ENCODE measurements around the gene KNSTRN. TPM values are rescaled to one million over a fixed set of nuclear protein-coding genes. Genes with fewer than 3 reads are reported as not detected.

The KNSTRN gene
- 22.2 TPM for total RNA-seq
- 10 to 100 TPM; 17.8 to 24.8 (median 21.8) TPM for polyA plus RNA-seq (ENCODE audit: insufficient read depth in 1 of 8, insufficient read length in 8 of 8, low replicate concordance in 1 of 8)
- long read RNA-seq, donor 1, transcript KNSTRN-201 (9 exons, 1,714 nt) = major isoform, 5 of 7 reads
- long read RNA-seq, donor 1, partial matches to known transcripts = 0 of 7 reads
- long read RNA-seq, donor 1, other reads (novel, unspliced or antisense) = 0 of 7 reads
- long read RNA-seq, donor 2, partial matches to known transcripts = 0 of 4 reads
- long read RNA-seq, donor 2, other reads (novel, unspliced or antisense) = 0 of 4 reads
- long read RNA-seq, donor 3, transcript KNSTRN-201 (9 exons, 1,714 nt) = major isoform, 9 of 11 reads
- long read RNA-seq, donor 3, partial matches to known transcripts = 0 of 11 reads
- long read RNA-seq, donor 3, other reads (novel, unspliced or antisense) = 0 of 11 reads
- long read RNA-seq, donor 4, partial matches to known transcripts = 0 of 5 reads
- long read RNA-seq, donor 4, other reads (novel, unspliced or antisense) = 0 of 5 reads
- long read RNA-seq, donor 5, transcript KNSTRN-201 (9 exons, 1,714 nt) = major isoform, 15 of 16 reads
- long read RNA-seq, donor 5, partial matches to known transcripts = 0 of 16 reads
- long read RNA-seq, donor 5, other reads (novel, unspliced or antisense) = 0 of 16 reads
- long read RNA-seq, donor 6, transcript KNSTRN-201 (9 exons, 1,714 nt) = major isoform, 12 of 15 reads
- long read RNA-seq, donor 6, partial matches to known transcripts = 0 of 15 reads
- long read RNA-seq, donor 6, other reads (novel, unspliced or antisense) = 0 of 15 reads
- long read RNA-seq, donor 7, transcript KNSTRN-201 (9 exons, 1,714 nt) = major isoform, 17 of 17 reads
- long read RNA-seq, donor 7, partial matches to known transcripts = 0 of 17 reads
- long read RNA-seq, donor 7, other reads (novel, unspliced or antisense) = 0 of 17 reads
- long read RNA-seq, donor 8, transcript KNSTRN-201 (9 exons, 1,714 nt) = major isoform, 6 of 7 reads
- long read RNA-seq, donor 8, partial matches to known transcripts = 0 of 7 reads
- long read RNA-seq, donor 8, other reads (novel, unspliced or antisense) = 0 of 7 reads
- long read RNA-seq, donor 9, transcript KNSTRN-201 (9 exons, 1,714 nt) = major isoform, 8 of 8 reads
- long read RNA-seq, donor 9, partial matches to known transcripts = 0 of 8 reads
- long read RNA-seq, donor 9, other reads (novel, unspliced or antisense) = 0 of 8 reads
- long read RNA-seq, donor 10, transcript KNSTRN-201 (9 exons, 1,714 nt) = major isoform, 12 of 12 reads
- long read RNA-seq, donor 10, partial matches to known transcripts = 0 of 12 reads
- long read RNA-seq, donor 10, other reads (novel, unspliced or antisense) = 0 of 12 reads
- long read RNA-seq, donor 11, transcript KNSTRN-201 (9 exons, 1,714 nt) = major isoform, 6 of 9 reads
- long read RNA-seq, donor 11, partial matches to known transcripts = 0 of 9 reads
- long read RNA-seq, donor 11, other reads (novel, unspliced or antisense) = 0 of 9 reads

- H3K4me1 ChIP-seq (ENCODE audit: control insufficient read depth, insufficient read depth, low read length) = peaks cover 16% of the 10 kb centered on the region
- peaks cover 20% of the 10 kb centered on the region for H3K36me3 ChIP-seq (ENCODE audit: control insufficient read depth, insufficient read depth, low read length)
- H3K27ac ChIP-seq (ENCODE audit: low read length) = peak within 1 kb of the TSS; percentile 31
- H3K27me3 ChIP-seq (ENCODE audit: control insufficient read depth, insufficient read depth, low read length) = no peaks in the 10 kb centered on the region
- DNase-seq = peak; percentile 97
- no peaks in the 10 kb centered on the region for H3K9me3 ChIP-seq (replicated peaks; ENCODE audit: control insufficient read depth, low read depth, low read length)
- 4% methylated on average over 48 of the region's 57 CpGs for WGBS (ENCODE audit: insufficient coverage)
- H3K4me3 ChIP-seq (ENCODE audit: low read length) = peak within 1 kb of the TSS; percentile 90
These were observed at the start of gene KNSTRN for GRCh38 chr15:40382580-40383456. Gene KNSTRN, plus strand, starts transcription at chr15:40382721. Its CDS starts 115 bp downstream, at chr15:40382836.

- H3K27me3 ChIP-seq (ENCODE audit: control insufficient read depth, insufficient read depth, low read length) = no peaks in the 10 kb centered on the region
- DNase-seq = peak; percentile 93
- 22% methylated on average over 6 of the region's 12 CpGs for WGBS (ENCODE audit: insufficient coverage)
- no peaks in the 10 kb centered on the region for H3K36me3 ChIP-seq (ENCODE audit: control insufficient read depth, insufficient read depth, low read length)
- H3K27ac ChIP-seq (ENCODE audit: low read length) = peak overlapping the region; percentile 84
- no peak overlapping the region for H3K4me3 ChIP-seq (ENCODE audit: low read length)
- H3K4me1 ChIP-seq (ENCODE audit: control insufficient read depth, insufficient read depth, low read length) = peaks cover 67% of the 10 kb centered on the region
- no peaks in the 10 kb centered on the region for H3K9me3 ChIP-seq (replicated peaks; ENCODE audit: control insufficient read depth, low read depth, low read length)
These were observed 48.5 kb upstream of the KNSTRN start for GRCh38 chr15:40333922-40334492.

- Histone ChIP-seq H3K4me1 (ENCODE audit: control insufficient read depth, insufficient read depth, low read length) (peaks cover 71% of the 10 kb centered on the region), H3K9me3 (replicated peaks; ENCODE audit: control insufficient read depth, low read depth, low read length) (no peaks in the 10 kb centered on the region), H3K36me3 (ENCODE audit: control insufficient read depth, insufficient read depth, low read length) (no peaks in the 10 kb centered on the region), H3K27me3 (ENCODE audit: control insufficient read depth, insufficient read depth, low read length) (no peaks in the 10 kb centered on the region), H3K4me3 (ENCODE audit: low read length) (no peak overlapping the region), H3K27ac (ENCODE audit: low read length) (peak overlapping the region; percentile 84)
- DNase-seq = no peak
- 94% methylated on average over 2 of the region's 3 CpGs for WGBS (ENCODE audit: insufficient coverage)
These were observed 48.0 kb upstream of the KNSTRN start for GRCh38 chr15:40334541-40334940.

- Histone ChIP-seq H3K9me3 (replicated peaks; ENCODE audit: control insufficient read depth, low read depth, low read length) (no peaks in the 10 kb centered on the region), H3K4me3 (ENCODE audit: low read length) (no peak overlapping the region), H3K27me3 (ENCODE audit: control insufficient read depth, insufficient read depth, low read length) (no peaks in the 10 kb centered on the region), H3K27ac (ENCODE audit: low read length) (peak overlapping the region; percentile 84), H3K4me1 (ENCODE audit: control insufficient read depth, insufficient read depth, low read length) (peaks cover 73% of the 10 kb centered on the region), H3K36me3 (ENCODE audit: control insufficient read depth, insufficient read depth, low read length) (no peaks in the 10 kb centered on the region)
- DNase-seq = no peak
- WGBS (ENCODE audit: insufficient coverage) = 67% methylated on average over 22 of the region's 26 CpGs
These were observed 47.4 kb upstream of the KNSTRN start for GRCh38 chr15:40334941-40335795.

GRCh38 chr15:40335938-40336743 lies 46.4 kb upstream of the KNSTRN start:
- peaks cover 73% of the 10 kb centered on the region for H3K4me1 ChIP-seq (ENCODE audit: control insufficient read depth, insufficient read depth, low read length)
- no peaks in the 10 kb centered on the region for H3K9me3 ChIP-seq (replicated peaks; ENCODE audit: control insufficient read depth, low read depth, low read length)
- no peak overlapping the region for H3K4me3 ChIP-seq (ENCODE audit: low read length)
- no peak for DNase-seq
- H3K36me3 ChIP-seq (ENCODE audit: control insufficient read depth, insufficient read depth, low read length) = no peaks in the 10 kb centered on the region
- WGBS (ENCODE audit: insufficient coverage) = 52% methylated on average over 8 of the region's 13 CpGs
- H3K27me3 ChIP-seq (ENCODE audit: control insufficient read depth, insufficient read depth, low read length) = no peaks in the 10 kb centered on the region
- H3K27ac ChIP-seq (ENCODE audit: low read length) = no peak overlapping the region

GRCh38 chr15:40336744-40337122 lies 45.8 kb upstream of the KNSTRN start:
- no peak overlapping the region for H3K27ac ChIP-seq (ENCODE audit: low read length)
- no peaks in the 10 kb centered on the region for H3K27me3 ChIP-seq (ENCODE audit: control insufficient read depth, insufficient read depth, low read length)
- no peaks in the 10 kb centered on the region for H3K9me3 ChIP-seq (replicated peaks; ENCODE audit: control insufficient read depth, low read depth, low read length)
- 37% methylated on average over 2 of the region's 5 CpGs for WGBS (ENCODE audit: insufficient coverage)
- DNase-seq = no peak
- H3K4me1 ChIP-seq (ENCODE audit: control insufficient read depth, insufficient read depth, low read length) = peaks cover 75% of the 10 kb centered on the region
- no peak overlapping the region for H3K4me3 ChIP-seq (ENCODE audit: low read length)
- no peaks in the 10 kb centered on the region for H3K36me3 ChIP-seq (ENCODE audit: control insufficient read depth, insufficient read depth, low read length)

GRCh38 chr15:40337597-40337996 lies 44.9 kb upstream of the KNSTRN start:
- peaks cover 75% of the 10 kb centered on the region for H3K4me1 ChIP-seq (ENCODE audit: control insufficient read depth, insufficient read depth, low read length)
- no peak for DNase-seq
- no peaks in the 10 kb centered on the region for H3K9me3 ChIP-seq (replicated peaks; ENCODE audit: control insufficient read depth, low read depth, low read length)
- no peaks in the 10 kb centered on the region for H3K36me3 ChIP-seq (ENCODE audit: control insufficient read depth, insufficient read depth, low read length)
- no peak overlapping the region for H3K4me3 ChIP-seq (ENCODE audit: low read length)
- H3K27ac ChIP-seq (ENCODE audit: low read length) = no peak overlapping the region
- no peaks in the 10 kb centered on the region for H3K27me3 ChIP-seq (ENCODE audit: control insufficient read depth, insufficient read depth, low read length)
- WGBS (ENCODE audit: insufficient coverage) = 76% methylated on average over 12 of the region's 19 CpGs

Data from muscle of leg (tissue), 16 donors.